Neuronal stem cell (in vitro differentiated cells): ENCODE results near the gene TCTN3.
"Not testable (repeated sequence)": the region's sequence is repeated elsewhere in the genome, so short reads cannot be mapped to it uniquely, and the experiment has no call there.

Experiments
- DNase-seq: peaks from one replicate; pipeline ENCODE4 v3.0.0-alpha.2; 2013; ENCODE audit warnings: low spot score
- H2AFZ ChIP-seq: one replicate; pipeline ENCODE4 v1.6.1; 2013; ENCODE audit warnings: mild to moderate bottlenecking, low read length, inconsistent platforms
- H2AK5ac ChIP-seq: 2 replicates; pipeline ENCODE4 v1.6.1; 2013; ENCODE audit warnings: low read depth, mild to moderate bottlenecking, inconsistent platforms, low read length, moderate library complexity, mixed read lengths
- H2BK120ac ChIP-seq: 2 replicates; pipeline ENCODE4 v1.6.1; 2013; ENCODE audit warnings: low read depth, mild to moderate bottlenecking, inconsistent platforms, low read length, moderate library complexity, mixed read lengths
- H2BK12ac ChIP-seq: one replicate; pipeline ENCODE4 v1.6.1; 2013; ENCODE audit warnings: low read length, inconsistent platforms
- H2BK15ac ChIP-seq: 2 replicates; pipeline ENCODE4 v1.6.1; 2013; ENCODE audit warnings: mild to moderate bottlenecking, low read length, inconsistent platforms, mixed read lengths
- H2BK5ac ChIP-seq: one replicate; pipeline ENCODE4 v1.6.1; 2013; ENCODE audit warnings: inconsistent platforms, mild to moderate bottlenecking, low read length, moderate library complexity
- H3K14ac ChIP-seq: one replicate; pipeline ENCODE4 v1.6.1; 2013; ENCODE audit warnings: low read length, inconsistent platforms
- H3K18ac ChIP-seq: 2 replicates; pipeline ENCODE4 v1.6.1; 2013; ENCODE audit warnings: low read length, inconsistent platforms
- H3K23ac ChIP-seq: 2 replicates; pipeline ENCODE4 v1.6.1; 2013; ENCODE audit warnings: low read depth, mild to moderate bottlenecking, mixed read lengths, low read length, inconsistent platforms; ENCODE audit not compliant: poor library complexity
- H3K27ac ChIP-seq: replicated peaks from 3 replicates; pipeline ENCODE4 v1.5.1; 2013; ENCODE audit warnings: low read length, inconsistent platforms
- H3K27me3 ChIP-seq, 3 experiments: 2 replicates each; pipeline ENCODE4 v1.6.1; 2013; ENCODE audit warnings: low read length in 3 of 3, mild to moderate bottlenecking in 2 of 3, inconsistent platforms in 1 of 3, low read depth in 1 of 3, mixed read lengths in 1 of 3, moderate library complexity in 1 of 3; ENCODE audit not compliant: control insufficient read depth in 3 of 3, insufficient read depth in 3 of 3
- H3K36me3 ChIP-seq, 2 donors: replicated peaks in 1 of 2; 2 replicates each; pipeline ENCODE4 v1.6.1; 2013; ENCODE audit warnings: low read length in 2 of 2; ENCODE audit not compliant: control insufficient read depth in 2 of 2, insufficient read depth in 2 of 2
- H3K4ac ChIP-seq: 2 replicates; pipeline ENCODE4 v1.6.1; 2013; ENCODE audit warnings: inconsistent platforms, mild to moderate bottlenecking, low read length, moderate library complexity
- H3K4me1 ChIP-seq, 2 donors: 1 replicate in 1 of 2; 2 replicates in 1 of 2; pipeline ENCODE4 v1.6.1; 2013; ENCODE audit warnings: low read length in 2 of 2, low read depth in 1 of 2; ENCODE audit not compliant: control insufficient read depth in 2 of 2, insufficient read depth in 1 of 2
- H3K4me2 ChIP-seq: one replicate; pipeline ENCODE4 v1.6.1; 2013; ENCODE audit warnings: mild to moderate bottlenecking, low read length, inconsistent platforms; ENCODE audit not compliant: insufficient read depth, poor library complexity, severe bottlenecking
- H3K4me3 ChIP-seq, 2 donors: 2 replicates each; pipeline ENCODE4 v1.5.1; 2013; ENCODE audit warnings: low read length in 2 of 2, mild to moderate bottlenecking in 2 of 2, inconsistent platforms in 1 of 2, moderate library complexity in 1 of 2
- H3K79me1 ChIP-seq: one replicate; pipeline ENCODE4 v1.6.1; 2013; ENCODE audit warnings: low read depth, mild to moderate bottlenecking, inconsistent platforms, low read length, moderate library complexity
- H3K9ac ChIP-seq: one replicate; pipeline ENCODE4 v1.6.1; 2013; ENCODE audit warnings: mild to moderate bottlenecking, low read depth, low read length, inconsistent platforms; ENCODE audit not compliant: poor library complexity
- H3K9me3 ChIP-seq, 2 donors: replicated peaks in 1 of 2; 2 replicates each; pipeline versions ENCODE3 to v1.6.1; 2013; ENCODE audit warnings: low read length in 2 of 2, mild to moderate bottlenecking in 2 of 2, inconsistent platforms in 1 of 2, low read depth in 1 of 2, mixed read lengths in 1 of 2, moderate library complexity in 1 of 2; ENCODE audit not compliant: control insufficient read depth in 2 of 2, insufficient read depth in 1 of 2
- H4K8ac ChIP-seq: one replicate; pipeline ENCODE4 v1.6.1; 2013; ENCODE audit warnings: low read depth, mild to moderate bottlenecking, inconsistent platforms, low read length, moderate library complexity
- H4K91ac ChIP-seq: one replicate; pipeline ENCODE4 v1.6.1; 2013; ENCODE audit warnings: low read length, low read depth, mild to moderate bottlenecking, inconsistent platforms; ENCODE audit not compliant: poor library complexity
- WGBS, 2 donors: extraction: QIAGEN DNeasy Blood & Tissue Kit; methylation state at CpG; one replicate each; pipeline ENCODE4 v1.1.7; 2013; ENCODE audit warnings: missing lambda C conversion rate in 2 of 2, mixed read lengths in 1 of 2; ENCODE audit not compliant: insufficient read length in 2 of 2, insufficient replicate concordance in 1 of 2; ENCODE audit errors: extremely low coverage in 2 of 2; 5-methylcytosine and 5-hydroxymethylcytosine counted together

TCTN3 gene

GRCh38 chr10:95728526-95728925 is 34.8 kb upstream of the TCTN3 start:
- Histone ChIP-seq H3K14ac (no peak overlapping the region), H3K27ac (no peak overlapping the region), H2BK5ac (no peak overlapping the region), H2BK12ac (no peak overlapping the region), H3K4me2 (no peak overlapping the region), H3K4ac (no peak overlapping the region), H2AFZ (no peak overlapping the region), H2BK120ac (no peak overlapping the region), H4K91ac (no peak overlapping the region), H3K4me1 (no peaks in the 10 kb centered on the region), H3K79me1 (no peaks in the 10 kb centered on the region), H3K4me3 (no peak overlapping the region), H3K36me3 (no peaks in the 10 kb centered on the region), H3K27me3 (no peaks in the 10 kb centered on the region), H3K9me3 (peaks cover 0 to 3% of the 10 kb centered on the region in 2 donors), H3K23ac (no peak overlapping the region), H3K9ac (no peak overlapping the region), H2BK15ac (no peak overlapping the region), H3K18ac (no peak overlapping the region), H4K8ac (no peak overlapping the region), H2AK5ac (no peak overlapping the region)
- WGBS, 2 donors = no CpG with 5 or more reads among the region's 4 CpGs
- DNase-seq = no peak

- H3K4me3 ChIP-seq, H2BK15ac ChIP-seq, H4K91ac ChIP-seq, H3K9ac ChIP-seq, H3K4me2 ChIP-seq, DNase-seq, H3K27me3 ChIP-seq, H4K8ac ChIP-seq, H3K4ac ChIP-seq, H3K14ac ChIP-seq, H3K36me3 ChIP-seq, H2BK12ac ChIP-seq, H3K18ac ChIP-seq, H3K27ac ChIP-seq, H3K23ac ChIP-seq, H2BK5ac ChIP-seq, H3K4me1 ChIP-seq, H2BK120ac ChIP-seq, H3K9me3 ChIP-seq, H3K79me1 ChIP-seq, H2AK5ac ChIP-seq, H2AFZ ChIP-seq: not testable (repeated sequence)
- WGBS, 2 donors = no CpG with 5 or more reads among the region's 4 CpGs
These were observed 28.8 kb upstream of the TCTN3 start for GRCh38 chr10:95722496-95722895.

GRCh38 chr10:95720745-95721144 is 27.0 kb upstream of the TCTN3 start:
- not testable (repeated sequence) for H3K27ac ChIP-seq, H3K4me1 ChIP-seq, H2AFZ ChIP-seq, H4K8ac ChIP-seq, H3K4ac ChIP-seq, H3K36me3 ChIP-seq, H2BK120ac ChIP-seq, H2BK12ac ChIP-seq, H3K79me1 ChIP-seq, DNase-seq, H3K4me3 ChIP-seq, H3K27me3 ChIP-seq, H3K18ac ChIP-seq, H2BK5ac ChIP-seq, H3K23ac ChIP-seq, H3K14ac ChIP-seq, H3K9ac ChIP-seq, H3K9me3 ChIP-seq, H2BK15ac ChIP-seq, H2AK5ac ChIP-seq, H3K4me2 ChIP-seq, H4K91ac ChIP-seq
- no CpG with 5 or more reads among the region's 7 CpGs for WGBS, 2 donors

- no CpG with 5 or more reads among the region's 2 CpGs for WGBS, 2 donors
- no peak overlapping the region for H3K14ac ChIP-seq
- H3K27ac ChIP-seq = no peak overlapping the region
- no peak overlapping the region for H2BK12ac ChIP-seq
- H3K9me3 ChIP-seq = no peaks in the 10 kb centered on the region
- no peak overlapping the region for H2AFZ ChIP-seq
- no peak overlapping the region for H3K9ac ChIP-seq
- no peak overlapping the region for H2BK5ac ChIP-seq
- H3K4me3 ChIP-seq = no peak overlapping the region
- H3K23ac ChIP-seq = no peak overlapping the region
- H4K8ac ChIP-seq = no peak overlapping the region
- no peak overlapping the region for H2AK5ac ChIP-seq
- no peak overlapping the region for H3K4me2 ChIP-seq
- no peak overlapping the region for H3K4ac ChIP-seq
- H4K91ac ChIP-seq = no peak overlapping the region
- no peaks in the 10 kb centered on the region for H3K79me1 ChIP-seq
- no peak overlapping the region for H2BK120ac ChIP-seq
- no peak overlapping the region for H2BK15ac ChIP-seq
- no peak overlapping the region for H3K18ac ChIP-seq
- H3K27me3 ChIP-seq = peaks cover 0 to 8% (median 0%) of the 10 kb centered on the region in 3 experiments
- H3K4me1 ChIP-seq = no peaks in the 10 kb centered on the region
- DNase-seq = no peak
- no peaks in the 10 kb centered on the region for H3K36me3 ChIP-seq
These were observed 23.1 kb upstream of the TCTN3 start for GRCh38 chr10:95716866-95717265.
